Heart left ventricle (tissue), 16 donors: Measurements from ENCODE around the gene SCO1. TPM values are rescaled to one million over a fixed set of nuclear protein-coding genes. Genes with fewer than 3 reads are reported as not detected.
A peak's percentile ranks its signal among the peaks of the same experiment; 100 is the strongest.

Experiments
- ATAC-seq, 4 donors: fragments of 200-7000 bp; cut with Tn5 transposase; one replicate each; pipeline ENCODE4 v1.9.1; 2020 to 2022; ENCODE audit warnings: moderate library complexity in 4 of 4, mild to moderate bottlenecking in 3 of 4, moderate number of reproducible peaks in 1 of 4
- DNase-seq, 5 donors: peaks; one replicate each; pipeline ENCODE4 v3.0.0-alpha.2; 2020
- H3K27ac ChIP-seq, 12 donors: fragments of 200-600 bp; sonication (generic) in 4 of 12; one replicate each; pipeline versions ENCODE4 v1.5.0 to v1.8.0; 2016 to 2022; ENCODE audit warnings: mild to moderate bottlenecking in 2 of 12
- H3K27me3 ChIP-seq, 9 donors: fragments of 200-600 bp; sonication (generic) in 2 of 9; one replicate each; pipeline versions ENCODE4 v1.5.1 to v1.8.0; 2016 to 2022; ENCODE audit warnings: mild to moderate bottlenecking in 3 of 9
- H3K36me3 ChIP-seq, 9 donors: fragments of 200-600 bp; sonication (generic) in 2 of 9; one replicate each; pipeline versions ENCODE4 v1.5.0 to v1.8.0; 2018 to 2022; ENCODE audit warnings: mild to moderate bottlenecking in 2 of 9
- H3K4me1 ChIP-seq, 12 donors: fragments of 200-600 bp; sonication (generic) in 4 of 12; one replicate each; pipeline versions ENCODE4 v1.5.0 to v1.8.0; 2016 to 2022; ENCODE audit warnings: mild to moderate bottlenecking in 3 of 12
- H3K4me3 ChIP-seq, 12 donors: fragments of 200-600 bp; sonication (generic) in 4 of 12; one replicate each; pipeline versions ENCODE4 v1.5.0 to v1.8.0; 2017 to 2022; ENCODE audit warnings: mild to moderate bottlenecking in 9 of 12, moderate library complexity in 4 of 12
- H3K9me3 ChIP-seq, 12 donors: fragments of 200-600 bp; sonication (generic) in 4 of 12; one replicate each; pipeline versions ENCODE4 v1.5.0 to v1.8.0; 2016 to 2022; ENCODE audit warnings: mild to moderate bottlenecking in 1 of 12
- CTCF ChIP-seq, 12 donors: fragments of 200-600 bp; sonication (generic) in 4 of 12; IDR thresholded peaks; one replicate each; pipeline versions ENCODE4 v1.5.0 to v1.8.0; 2018 to 2022; ENCODE audit warnings: antibody characterized with exemption in 12 of 12, mild to moderate bottlenecking in 5 of 12
- POLR2A ChIP-seq, 2 donors: fragments of 450-650 bp; IDR thresholded peaks; one replicate each; pipeline ENCODE4 v1.6.1; 2017; ENCODE audit warnings: antibody characterized with exemption in 2 of 2, mild to moderate bottlenecking in 2 of 2, moderate library complexity in 2 of 2
- WGBS, 4 donors: extraction: QIAGEN DNeasy Blood & Tissue Kit in 2 of 4; methylation state at CpG; one replicate each; pipeline versions ENCODE4 v1.1.5 to v1.1.7; 2013 to 2018; 5-methylcytosine and 5-hydroxymethylcytosine counted together
- intact Hi-C, 10 donors: fragments of 100-400 bp; cut with DNase I; formaldehyde crosslinking; loops; one replicate each; pipeline versions ENCODE4 v1.11.1 to v1.14.2; 2022
- long read RNA-seq, 3 donors: library from polyadenylated mRNA; unstranded; transcript quantifications; one replicate each; pipeline ENCODE4 v2.0.0, GENCODE V29; 2020 to 2021
- polyA plus RNA-seq, 2 donors: library from polyadenylated mRNA; stranded (reverse); fragments of 200-250 nt; gene quantifications; one replicate each; pipeline ENCODE4 v1.2.3, GENCODE V29; 2013
- total RNA-seq, 9 donors: library from RNA; depleted of rRNA in 2 of 9; stranded (reverse); fragments of >200 nt in 2 of 9; fragmentation: NEBNext Ultra II Directional in 3 of 9; extraction: Animal tissue kit (Norgen Biotek cat#: 25700) in 3 of 9; gene quantifications; one replicate each; pipeline versions ENCODE4 v1.1.0 to v1.2.4, GENCODE V29; 2016 to 2023
- donor health status: ischemic (EF 13 %, LVEDD 7.1; RV severe dilation, severe dysfunction).
- donor health status: healthy with polysubstance abuse.
- donor health status: DM: no; HTN: yes; CAD: no.
- donor health status: DM: no; HTN: no; CAD: no.
- donor health status: ischemic (EF 25% LVEDD 6.9; RV normal size, moderate dysfunction).
- donor health status: ischemic (EF 25% LVEDD 5.7; RV mildly dilated, moderate dysfunction).
- donor health status: healthy.
- donor health status: DM: yes; HTN: yes; CAD: no.
- donor health status: ischemic (EF 35%, LVEDD 5.7; RV mildly dilated, moderate dysfunction).
- donor health status: nonischemic (EF 11% LVEDD 7.7; RV severe dilation, severe dysfunction).
- donor health status: DM: yes; HTN: yes; CAD: no.
- donor health status: PGD.
- donor health status: ischemic (EF 29% LVEDD 5.4; RV normal size, mild dysfunction).
- donor health status: nonischemic (EF 23%, LVEDD 6.1; RV moderate dilation, normal function).

SCO1 gene
- total RNA-seq (10 to 100 TPM; 27.7 to 42.9 (median 31.4) TPM), polyA plus RNA-seq (10 to 100 TPM in 1 of 2 donors, 1 to 10 TPM in 1; 9.2 to 53.4 TPM)
- long read RNA-seq, donor 1, full-length matches to known transcripts: 38 of 43 reads
- long read RNA-seq, donor 1, partial matches to known transcripts: 0 of 43 reads
- long read RNA-seq, donor 1, other reads (novel, unspliced or antisense): 5 of 43 reads
- long read RNA-seq, donor 2, full-length matches to known transcripts: 125 of 130 reads
- long read RNA-seq, donor 2, partial matches to known transcripts: 2 of 130 reads
- long read RNA-seq, donor 2, other reads (novel, unspliced or antisense): 3 of 130 reads
- long read RNA-seq, donor 3, full-length matches to known transcripts: 20 of 23 reads
- long read RNA-seq, donor 3, partial matches to known transcripts: 1 of 23 reads
- long read RNA-seq, donor 3, other reads (novel, unspliced or antisense): 2 of 23 reads

- Histone ChIP-seq H3K4me1 (peaks cover 6 to 43% (median 17%) of the 10 kb centered on the region in 12 donors), H3K36me3 (peaks cover 0 to 33% (median 31%) of the 10 kb centered on the region in 9 donors), H3K9me3 (no peaks in the 10 kb centered on the region), H3K4me3 (peak within 1 kb of the TSS; percentile 68 to 99 (median 90)), H3K27ac (peak within 1 kb of the TSS; percentile 86 to 99 (median 93)), H3K27me3 (no peaks in the 10 kb centered on the region)
- intact Hi-C loops: no loop called here
- DNase-seq: peak; percentile 93 to 96 (median 96)
- TF ChIP-seq CTCF (IDR thresholded peaks at IDR 0.05) (peak in 11 of 12 donors; percentile 17 to 67 (median 38)), POLR2A (IDR thresholded peaks at IDR 0.05) (peak; percentile 49 to 90)
- ATAC-seq: peak; percentile 99 to 100 (median 99)
- WGBS, 4 donors: 0 to 1% (median 0%) methylated on average over 45 to 84 of the region's 84 CpGs
These were observed at the start of gene SCO1, which contains the start of gene ADPRM for GRCh38 chr17:10697092-10698081. SCO1 (minus strand) TSS chr17:10697533; CDS start chr17:10697507, 26 bp downstream. ADPRM (plus strand) TSS chr17:10697594; CDS start chr17:10704927, 7,333 bp downstream.

GRCh38 chr17:10745231-10745630 lies 47.9 kb upstream of the SCO1 start:
- intact Hi-C loops: no loop called here
- no peaks in the 10 kb centered on the region for H3K9me3 ChIP-seq
- peak in 1 of 4 donors; percentile 24 for ATAC-seq
- H3K4me3 ChIP-seq: no peak overlapping the region
- DNase-seq: no peak
- no peaks in the 10 kb centered on the region for H3K27me3 ChIP-seq
- no peak overlapping the region for H3K27ac ChIP-seq
- WGBS, 4 donors: 64 to 71% (median 66%) methylated on average over 6 of the region's 6 CpGs
- TF ChIP-seq CTCF (IDR thresholded peaks at IDR 0.05) (no peak), POLR2A (IDR thresholded peaks at IDR 0.05) (no peak)
- H3K36me3 ChIP-seq: no peaks in the 10 kb centered on the region
- peaks cover 0 to 6% (median 0%) of the 10 kb centered on the region in 12 donors for H3K4me1 ChIP-seq

GRCh38 chr17:10744501-10745000 lies 47.2 kb upstream of the SCO1 start:
- Histone ChIP-seq H3K27ac (no peak overlapping the region), H3K4me3 (no peak overlapping the region), H3K36me3 (no peaks in the 10 kb centered on the region), H3K9me3 (no peaks in the 10 kb centered on the region), H3K4me1 (peaks cover 0 to 6% (median 0%) of the 10 kb centered on the region in 12 donors), H3K27me3 (no peaks in the 10 kb centered on the region)
- TF ChIP-seq CTCF (IDR thresholded peaks at IDR 0.05): no peak
- TF ChIP-seq POLR2A (IDR thresholded peaks at IDR 0.05): no peak
- ATAC-seq (no peak), DNase-seq (no peak)
- WGBS, 4 donors: 51 to 56% (median 53%) methylated on average over 7 of the region's 7 CpGs
- intact Hi-C loops: no loop called here
